Progenitor cell of endocrine pancreas (in vitro differentiated cells): ENCODE data around the gene ATP10A. TPM values are rescaled to one million over a fixed set of nuclear protein-coding genes. Genes with fewer than 3 reads are reported as not detected.

Experiments
- DNase-seq: peaks from one replicate; pipeline ENCODE4 v3.0.0; 2021; ENCODE audit warnings: low spot score; ENCODE audit not compliant: unreplicated experiment
- H3K27ac Mint-ChIP-seq: 2 replicates; pipeline ENCODE4 v1.8.0; 2021; ENCODE audit warnings: mild to moderate bottlenecking, moderate library complexity, mixed read lengths
- H3K27me3 Mint-ChIP-seq: 2 replicates; pipeline ENCODE4 v1.8.0; 2021; ENCODE audit warnings: mixed read lengths
- H3K36me3 Mint-ChIP-seq: 2 replicates; pipeline ENCODE4 v1.8.0; 2022; ENCODE audit warnings: mixed read lengths; ENCODE audit not compliant: insufficient read depth
- H3K4me1 Mint-ChIP-seq: 2 replicates; pipeline ENCODE4 v1.8.0; 2021; ENCODE audit warnings: low read depth, mixed read lengths
- H3K4me3 Mint-ChIP-seq: 2 replicates; pipeline ENCODE4 v1.8.0; 2021; ENCODE audit warnings: low read depth, mild to moderate bottlenecking, moderate library complexity, mixed read lengths
- H3K9me3 Mint-ChIP-seq: 2 replicates; pipeline ENCODE4 v1.8.0; 2021; ENCODE audit warnings: low read depth, mixed read lengths
- CTCF ChIP-seq: fragments of 200-600 bp; sonication (generic); IDR thresholded peaks from one replicate; pipeline ENCODE4 v1.5.0; 2021; ENCODE audit warnings: antibody characterized with exemption, mild to moderate bottlenecking; ENCODE audit not compliant: unreplicated experiment
- total RNA-seq: library from RNA; stranded (reverse); gene quantifications from 2 replicates; pipeline ENCODE4 v1.2.1, GENCODE V29; 2021

Gene ATP10A
- total RNA-seq, 1 donor from 2014 or later, result 0.07 TPM

GRCh38 chr15:25680686-25681025 lies 182.5 kb downstream of the ATP10A start:
- Mint-ChIP-seq H3K27me3 (peaks cover 4% of the 10 kb centered on the region), H3K9me3 (no peaks in the 10 kb centered on the region), H3K27ac (no peak overlapping the region), H3K4me1 (peaks cover 8% of the 10 kb centered on the region), H3K4me3 (no peak overlapping the region), H3K36me3 (no peaks in the 10 kb centered on the region)
- TF ChIP-seq CTCF, result no peak
- DNase-seq, result no peak

GRCh38 chr15:25679964-25680685 lies 183.0 kb downstream of the ATP10A start:
- peaks cover 6% of the 10 kb centered on the region for H3K4me1 Mint-ChIP-seq
- H3K27me3 Mint-ChIP-seq, result peaks cover 4% of the 10 kb centered on the region
- DNase-seq, result no peak
- no peaks in the 10 kb centered on the region for H3K9me3 Mint-ChIP-seq
- H3K4me3 Mint-ChIP-seq, result no peak overlapping the region
- TF ChIP-seq CTCF, result no peak
- H3K36me3 Mint-ChIP-seq, result no peaks in the 10 kb centered on the region
- peak overlapping the region; percentile 73 for H3K27ac Mint-ChIP-seq

GRCh38 chr15:25679492-25679891 lies 183.6 kb downstream of the ATP10A start:
- Mint-ChIP-seq H3K27me3 (peaks cover 4% of the 10 kb centered on the region), H3K4me3 (no peak overlapping the region), H3K36me3 (no peaks in the 10 kb centered on the region), H3K27ac (no peak overlapping the region), H3K4me1 (peaks cover 4% of the 10 kb centered on the region), H3K9me3 (no peaks in the 10 kb centered on the region)
- DNase-seq, result no peak
- no peak for TF ChIP-seq CTCF

GRCh38 chr15:25678500-25678855 lies 184.6 kb downstream of the ATP10A start:
- Mint-ChIP-seq H3K4me1 (peaks cover 4% of the 10 kb centered on the region), H3K27ac (no peak overlapping the region), H3K4me3 (no peak overlapping the region), H3K9me3 (no peaks in the 10 kb centered on the region), H3K27me3 (peaks cover 4% of the 10 kb centered on the region), H3K36me3 (no peaks in the 10 kb centered on the region)
- no peak for TF ChIP-seq CTCF
- DNase-seq, result no peak

DNA sequence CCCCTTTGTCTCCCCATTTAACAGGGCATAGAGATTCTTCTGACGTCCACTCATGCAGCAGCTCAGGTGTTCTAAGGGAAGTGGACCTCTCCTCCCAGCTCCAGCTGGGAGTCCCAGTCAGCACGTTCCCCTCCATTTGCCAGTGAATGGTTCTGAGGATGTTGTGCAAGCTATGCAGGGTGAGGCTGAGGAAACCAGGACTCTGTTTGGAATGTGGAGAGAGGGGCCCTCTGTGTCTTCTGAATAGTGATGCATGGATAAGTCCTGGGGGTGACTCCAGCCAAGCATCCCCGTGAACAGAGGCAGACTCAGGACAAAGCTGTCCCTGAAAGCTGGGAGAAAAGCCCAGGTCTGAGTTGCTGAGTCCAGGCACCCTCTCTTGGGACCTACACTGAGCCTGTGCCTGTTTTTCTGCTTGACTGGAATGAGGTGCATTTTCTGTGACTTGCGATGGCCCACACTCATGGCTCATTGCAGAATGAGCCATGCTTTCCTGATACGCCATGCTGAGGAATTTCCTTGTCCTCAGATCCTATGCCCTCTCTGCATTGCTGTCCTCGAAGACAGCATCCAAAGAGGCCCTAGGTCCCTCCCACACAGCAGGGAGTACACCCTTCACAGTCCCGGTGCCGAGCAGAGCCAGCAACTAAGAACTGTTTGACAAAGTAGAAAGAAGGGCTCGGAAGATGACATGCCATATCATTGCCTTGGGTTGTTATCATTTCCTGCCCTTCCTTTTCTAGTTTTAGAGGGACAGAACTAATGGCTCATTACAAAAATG lies 185.2 kb downstream of the ATP10A start:
- Mint-ChIP-seq H3K4me1 (peaks cover 4% of the 10 kb centered on the region), H3K27ac (no peak overlapping the region), H3K9me3 (no peaks in the 10 kb centered on the region), H3K4me3 (no peak overlapping the region), H3K36me3 (no peaks in the 10 kb centered on the region), H3K27me3 (peaks cover 4% of the 10 kb centered on the region)
- no peak for TF ChIP-seq CTCF
- no peak for DNase-seq
